MM.1S (cell line): Measurements from ENCODE around the gene MINDY4.

ENCODE experiments used
- DNase-seq: peaks from one replicate; pipeline ENCODE4 v3.0.0-alpha.2; 2015
- H2AFZ ChIP-seq: fragments of 300-600 bp; sonication (generic); 2 replicates; pipeline ENCODE4 v1.6.0; 2016; ENCODE audit warnings: antibody characterized with exemption, low read length
- H3F3A ChIP-seq: fragments of 300-600 bp; sonication (generic); 2 replicates; pipeline ENCODE4 v1.6.1; 2016; ENCODE audit warnings: mild to moderate bottlenecking, antibody characterized with exemption, low read length, moderate library complexity, mixed read lengths; ENCODE audit not compliant: insufficient read depth
- H3K27ac ChIP-seq: fragments of 300-600 bp; sonication (generic); 2 replicates; pipeline ENCODE4 v1.5.1; 2016; ENCODE audit warnings: mild to moderate bottlenecking, low read length
- H3K27me3 ChIP-seq: fragments of 300-600 bp; sonication (generic); replicated peaks from 2 replicates; pipeline ENCODE4 v1.6.0; 2016; ENCODE audit warnings: low read length; ENCODE audit not compliant: insufficient read depth
- H3K36me3 ChIP-seq: fragments of 300-600 bp; sonication (generic); replicated peaks from 2 replicates; pipeline ENCODE4 v1.6.1; 2016; ENCODE audit warnings: mild to moderate bottlenecking, low read length, mixed read lengths; ENCODE audit not compliant: insufficient read depth
- H3K4me1 ChIP-seq: fragments of 300-600 bp; sonication (generic); 2 replicates; pipeline ENCODE4 v1.6.1; 2016; ENCODE audit warnings: low read length, mixed read lengths
- H3K4me2 ChIP-seq: fragments of 300-600 bp; sonication (generic); 2 replicates; pipeline ENCODE4 v1.6.0; 2016; ENCODE audit warnings: low read depth, low read length
- H3K4me3 ChIP-seq: fragments of 300-600 bp; sonication (generic); 2 replicates; pipeline ENCODE4 v1.5.1; 2016; ENCODE audit warnings: low read length, mixed read lengths
- H3K79me2 ChIP-seq: fragments of 300-600 bp; sonication (generic); 2 replicates; pipeline ENCODE4 v1.6.1; 2016; ENCODE audit warnings: mixed run types, low read length, mixed read lengths
- H3K9ac ChIP-seq: fragments of 300-600 bp; sonication (generic); 2 replicates; pipeline ENCODE4 v1.6.1; 2016; ENCODE audit warnings: low read length, mixed read lengths
- H3K9me2 ChIP-seq: fragments of 300-600 bp; sonication (generic); replicated peaks from 2 replicates; pipeline ENCODE4 v1.6.1; 2016; ENCODE audit warnings: mild to moderate bottlenecking, low read length, mixed read lengths; ENCODE audit not compliant: insufficient read depth
- H3K9me3 ChIP-seq: fragments of 300-600 bp; sonication (generic); replicated peaks from 2 replicates; pipeline ENCODE4 v1.6.1; 2016; ENCODE audit warnings: mild to moderate bottlenecking, low read length, mixed read lengths; ENCODE audit not compliant: insufficient read depth
- H4K20me1 ChIP-seq: fragments of 300-600 bp; sonication (generic); 2 replicates; pipeline ENCODE4 v1.6.1; 2016; ENCODE audit warnings: mild to moderate bottlenecking, low read length, moderate library complexity, mixed read lengths; ENCODE audit not compliant: insufficient read depth
- EZH2 ChIP-seq: fragments of 300-600 bp; sonication (generic); optimal IDR thresholded peaks from 2 replicates; pipeline ENCODE3; 2017; ENCODE audit warnings: low read depth, mild to moderate bottlenecking, antibody characterized with exemption, low read length, mixed read lengths
- EZH2phosphoT487 ChIP-seq: fragments of 300-600 bp; sonication (generic); IDR thresholded peaks from 2 replicates; pipeline ENCODE4 v1.6.1; 2018; ENCODE audit warnings: antibody characterized with exemption, low read length
- TF ChIP-seq, protein P1 (sequence below): fragments of 300-600 bp; sonication (generic); IDR thresholded peaks from 2 replicates; pipeline ENCODE4 v1.5.1; 2016; ENCODE audit warnings: antibody characterized with exemption, low read length, mixed read lengths

The MINDY4 gene

DNA sequence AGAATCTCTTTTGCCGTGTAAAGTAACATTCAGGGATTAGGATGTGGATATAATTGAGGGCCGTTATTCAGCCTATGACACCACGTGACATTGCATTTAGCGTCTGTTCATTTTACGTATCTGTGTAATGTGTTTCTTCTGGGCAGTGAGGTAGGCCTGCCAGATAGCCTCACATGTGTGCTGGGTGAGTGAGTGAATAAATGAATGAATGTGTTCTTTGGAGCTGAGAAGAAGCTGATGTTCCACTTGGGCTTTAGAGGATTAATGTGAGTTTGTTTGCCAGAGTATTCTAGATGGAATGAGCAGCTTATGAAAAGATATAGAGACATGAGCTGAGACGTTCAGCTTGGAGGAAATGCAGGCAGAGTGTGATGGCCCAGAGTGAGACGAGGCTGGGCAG, 55.0 kb downstream of the MINDY4 start:
- H3K79me2 ChIP-seq: no peaks in the 10 kb centered on the region
- H3K27ac ChIP-seq: no peak overlapping the region
- no peak overlapping the region for H3K9ac ChIP-seq
- H3F3A ChIP-seq: no peaks in the 10 kb centered on the region
- H3K4me1 ChIP-seq: no peaks in the 10 kb centered on the region
- no peaks in the 10 kb centered on the region for H3K36me3 ChIP-seq
- H3K4me2 ChIP-seq: no peak overlapping the region
- H4K20me1 ChIP-seq: no peaks in the 10 kb centered on the region
- no peak for TF ChIP-seq EZH2phosphoT487
- TF ChIP-seq EZH2: no peak
- TF ChIP-seq, protein P1, sequence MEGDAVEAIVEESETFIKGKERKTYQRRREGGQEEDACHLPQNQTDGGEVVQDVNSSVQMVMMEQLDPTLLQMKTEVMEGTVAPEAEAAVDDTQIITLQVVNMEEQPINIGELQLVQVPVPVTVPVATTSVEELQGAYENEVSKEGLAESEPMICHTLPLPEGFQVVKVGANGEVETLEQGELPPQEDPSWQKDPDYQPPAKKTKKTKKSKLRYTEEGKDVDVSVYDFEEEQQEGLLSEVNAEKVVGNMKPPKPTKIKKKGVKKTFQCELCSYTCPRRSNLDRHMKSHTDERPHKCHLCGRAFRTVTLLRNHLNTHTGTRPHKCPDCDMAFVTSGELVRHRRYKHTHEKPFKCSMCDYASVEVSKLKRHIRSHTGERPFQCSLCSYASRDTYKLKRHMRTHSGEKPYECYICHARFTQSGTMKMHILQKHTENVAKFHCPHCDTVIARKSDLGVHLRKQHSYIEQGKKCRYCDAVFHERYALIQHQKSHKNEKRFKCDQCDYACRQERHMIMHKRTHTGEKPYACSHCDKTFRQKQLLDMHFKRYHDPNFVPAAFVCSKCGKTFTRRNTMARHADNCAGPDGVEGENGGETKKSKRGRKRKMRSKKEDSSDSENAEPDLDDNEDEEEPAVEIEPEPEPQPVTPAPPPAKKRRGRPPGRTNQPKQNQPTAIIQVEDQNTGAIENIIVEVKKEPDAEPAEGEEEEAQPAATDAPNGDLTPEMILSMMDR: no peak
- DNase-seq: no peak
- no peaks in the 10 kb centered on the region for H3K9me2 ChIP-seq
- H3K27me3 ChIP-seq: no peaks in the 10 kb centered on the region
- no peak overlapping the region for H3K4me3 ChIP-seq
- H3K9me3 ChIP-seq: no peaks in the 10 kb centered on the region
- no peak overlapping the region for H2AFZ ChIP-seq

DNA sequence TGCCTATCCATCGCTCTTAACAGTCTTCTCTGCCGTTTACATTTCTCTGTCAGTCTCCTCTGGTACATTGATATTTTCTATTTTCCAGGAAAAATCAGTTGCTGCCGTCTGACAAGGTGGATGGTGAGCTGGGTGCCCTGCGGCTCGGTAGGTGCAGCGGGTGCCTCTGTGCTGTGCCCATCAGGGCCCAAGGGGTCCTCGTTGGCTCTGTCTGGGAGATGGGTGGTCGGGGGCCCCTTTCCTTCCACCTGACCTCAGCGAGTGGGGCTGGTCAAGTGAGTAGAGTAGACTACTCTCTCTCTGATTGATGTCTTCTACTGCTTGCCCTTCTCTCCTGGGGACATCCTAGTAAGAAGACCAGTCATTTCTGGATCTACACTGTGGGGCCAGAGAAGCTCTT, 57.4 kb downstream of the MINDY4 start:
- TF ChIP-seq EZH2: no peak
- no peak for TF ChIP-seq EZH2phosphoT487
- Histone ChIP-seq H3K4me3 (no peak overlapping the region), H3K27ac (no peak overlapping the region)

DNA sequence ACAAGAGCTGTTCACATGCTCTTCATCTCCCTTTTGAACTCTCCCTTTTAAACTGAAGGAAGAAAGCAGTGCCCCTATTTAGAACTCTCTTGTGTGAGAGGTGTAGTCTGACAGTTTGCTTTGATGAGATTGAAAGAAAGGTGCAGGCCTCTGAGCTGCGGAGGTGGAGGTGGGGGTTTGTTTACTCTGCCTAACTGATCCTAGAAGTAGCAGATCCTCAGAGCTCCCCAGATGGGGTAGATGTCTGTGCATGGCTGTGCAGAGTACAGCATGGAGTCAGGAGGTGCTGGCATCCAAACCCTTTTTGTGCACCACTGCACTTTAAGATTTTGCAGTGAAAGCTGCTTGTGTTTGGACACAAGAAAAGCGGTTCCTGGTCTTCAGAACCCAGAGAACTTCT, 58.3 kb downstream of the MINDY4 start:
- no peaks in the 10 kb centered on the region for H3K9me2 ChIP-seq

More for the DNA sequence above, 57.4 kb downstream of the MINDY4 start:
- H3F3A ChIP-seq: no peaks in the 10 kb centered on the region
- no peaks in the 10 kb centered on the region for H3K9me2 ChIP-seq
- no peak overlapping the region for H2AFZ ChIP-seq
- no peak overlapping the region for H3K4me2 ChIP-seq
- no peaks in the 10 kb centered on the region for H3K36me3 ChIP-seq
- no peak overlapping the region for H3K9ac ChIP-seq
- H4K20me1 ChIP-seq: no peaks in the 10 kb centered on the region
- H3K4me1 ChIP-seq: no peaks in the 10 kb centered on the region
- DNase-seq: no peak
- H3K79me2 ChIP-seq: no peaks in the 10 kb centered on the region
- no peaks in the 10 kb centered on the region for H3K9me3 ChIP-seq
- H3K27me3 ChIP-seq: no peaks in the 10 kb centered on the region

DNA sequence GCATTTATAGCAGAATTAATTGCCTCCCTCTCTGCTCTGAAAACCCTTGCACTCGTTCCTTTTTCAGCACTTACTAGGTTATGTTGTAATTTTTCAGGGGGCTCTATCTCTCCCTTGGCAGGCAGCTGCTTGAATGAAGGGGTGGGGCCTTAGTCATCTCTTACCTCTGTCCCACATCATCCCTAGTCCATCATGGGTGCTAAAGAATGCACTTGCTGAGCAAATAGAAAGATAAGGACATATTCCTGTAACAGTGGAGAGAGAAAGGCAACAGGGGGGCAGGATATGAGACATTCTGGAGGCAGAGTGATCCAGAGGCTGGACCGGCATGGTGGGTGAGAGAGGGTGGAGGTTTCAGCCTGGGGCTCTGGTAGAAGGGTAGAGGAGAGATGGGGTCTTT, 60.0 kb downstream of the MINDY4 start:
- Histone ChIP-seq H3K27ac (no peak overlapping the region), H3K79me2 (no peaks in the 10 kb centered on the region), H3F3A (no peaks in the 10 kb centered on the region), H3K27me3 (no peaks in the 10 kb centered on the region), H3K9me2 (no peaks in the 10 kb centered on the region), H3K36me3 (no peaks in the 10 kb centered on the region), H3K4me2 (no peak overlapping the region), H4K20me1 (no peaks in the 10 kb centered on the region), H3K9me3 (no peaks in the 10 kb centered on the region), H3K4me3 (no peak overlapping the region), H2AFZ (no peak overlapping the region), H3K4me1 (no peaks in the 10 kb centered on the region), H3K9ac (no peak overlapping the region)
- no peak for DNase-seq
- TF ChIP-seq, protein P1: no peak
- TF ChIP-seq EZH2phosphoT487 (no peak), EZH2 (no peak)

More for the DNA sequence above, 58.3 kb downstream of the MINDY4 start:
- Histone ChIP-seq H3K27me3 (no peaks in the 10 kb centered on the region), H3K4me3 (no peak overlapping the region), H3K9ac (no peak overlapping the region), H3K4me2 (no peak overlapping the region), H3K79me2 (no peaks in the 10 kb centered on the region), H2AFZ (no peak overlapping the region), H3F3A (no peaks in the 10 kb centered on the region), H3K27ac (no peak overlapping the region), H4K20me1 (no peaks in the 10 kb centered on the region), H3K4me1 (no peaks in the 10 kb centered on the region), H3K36me3 (no peaks in the 10 kb centered on the region), H3K9me3 (no peaks in the 10 kb centered on the region)
- TF ChIP-seq, protein P1: no peak
- TF ChIP-seq EZH2 (no peak), EZH2phosphoT487 (no peak)
- no peak for DNase-seq
